GM12865 (cell line): ENCODE measurements around the gene DNAH11.
"Not testable (repeated sequence)": the region's sequence is repeated elsewhere in the genome, so short reads cannot be mapped to it uniquely, and the experiment has no call there.

Experiments
- DNase-seq: peaks from one replicate; pipeline ENCODE4 v3.0.0; 2010; ENCODE audit warnings: low read depth
- H3K4me3 ChIP-seq: 2 replicates; pipeline ENCODE4 v1.5.1; 2011; ENCODE audit warnings: mild to moderate bottlenecking, low read depth, low read length, control low read depth
- TF ChIP-seq, protein P1 (sequence below): IDR thresholded peaks from 2 replicates; pipeline ENCODE4 v1.5.1; 2011; ENCODE audit warnings: low read length, control low read depth, low read depth, inconsistent platforms; ENCODE audit not compliant: insufficient read depth; ENCODE audit errors: missing control alignments

DNAH11 gene

DNA sequence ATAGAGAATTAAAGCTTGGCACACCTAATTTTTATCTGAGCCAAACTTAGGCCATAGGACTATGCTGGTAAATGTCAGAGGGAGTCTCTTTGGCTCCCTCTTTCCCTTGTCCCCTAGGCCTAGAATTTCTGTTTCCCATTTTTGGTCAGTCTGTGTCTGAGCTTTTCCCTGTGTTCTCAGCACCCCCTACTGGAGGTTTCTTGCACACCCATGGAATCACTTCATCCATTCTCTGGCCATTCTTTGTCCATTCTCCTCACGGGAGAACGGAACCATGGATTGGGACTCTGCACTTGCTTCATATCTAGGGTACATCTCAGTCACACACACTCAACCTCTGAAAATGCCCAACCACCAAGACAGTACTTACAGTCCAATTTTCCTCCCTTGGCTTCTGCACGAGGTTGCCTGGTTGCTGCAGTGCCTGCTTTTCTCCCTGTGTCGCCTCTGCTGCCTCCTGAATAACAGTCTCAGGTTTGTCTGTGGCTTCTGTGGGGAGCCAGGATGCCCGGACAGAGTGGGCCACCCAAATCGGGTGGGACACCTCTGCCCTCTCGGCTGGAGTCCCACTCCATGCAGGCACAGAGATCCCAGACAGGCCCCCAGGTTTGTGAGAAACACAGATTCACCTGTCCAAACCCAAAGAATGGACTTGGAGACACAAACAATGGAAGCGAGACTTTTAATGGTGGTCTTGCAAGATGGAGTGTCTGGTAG, 35.1 kb upstream of the DNAH11 start:
- H3K4me3 ChIP-seq: no peak overlapping the region
- peak; percentile 17 for DNase-seq
- TF ChIP-seq, protein P1, sequence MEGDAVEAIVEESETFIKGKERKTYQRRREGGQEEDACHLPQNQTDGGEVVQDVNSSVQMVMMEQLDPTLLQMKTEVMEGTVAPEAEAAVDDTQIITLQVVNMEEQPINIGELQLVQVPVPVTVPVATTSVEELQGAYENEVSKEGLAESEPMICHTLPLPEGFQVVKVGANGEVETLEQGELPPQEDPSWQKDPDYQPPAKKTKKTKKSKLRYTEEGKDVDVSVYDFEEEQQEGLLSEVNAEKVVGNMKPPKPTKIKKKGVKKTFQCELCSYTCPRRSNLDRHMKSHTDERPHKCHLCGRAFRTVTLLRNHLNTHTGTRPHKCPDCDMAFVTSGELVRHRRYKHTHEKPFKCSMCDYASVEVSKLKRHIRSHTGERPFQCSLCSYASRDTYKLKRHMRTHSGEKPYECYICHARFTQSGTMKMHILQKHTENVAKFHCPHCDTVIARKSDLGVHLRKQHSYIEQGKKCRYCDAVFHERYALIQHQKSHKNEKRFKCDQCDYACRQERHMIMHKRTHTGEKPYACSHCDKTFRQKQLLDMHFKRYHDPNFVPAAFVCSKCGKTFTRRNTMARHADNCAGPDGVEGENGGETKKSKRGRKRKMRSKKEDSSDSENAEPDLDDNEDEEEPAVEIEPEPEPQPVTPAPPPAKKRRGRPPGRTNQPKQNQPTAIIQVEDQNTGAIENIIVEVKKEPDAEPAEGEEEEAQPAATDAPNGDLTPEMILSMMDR: peak; percentile 39

DNA sequence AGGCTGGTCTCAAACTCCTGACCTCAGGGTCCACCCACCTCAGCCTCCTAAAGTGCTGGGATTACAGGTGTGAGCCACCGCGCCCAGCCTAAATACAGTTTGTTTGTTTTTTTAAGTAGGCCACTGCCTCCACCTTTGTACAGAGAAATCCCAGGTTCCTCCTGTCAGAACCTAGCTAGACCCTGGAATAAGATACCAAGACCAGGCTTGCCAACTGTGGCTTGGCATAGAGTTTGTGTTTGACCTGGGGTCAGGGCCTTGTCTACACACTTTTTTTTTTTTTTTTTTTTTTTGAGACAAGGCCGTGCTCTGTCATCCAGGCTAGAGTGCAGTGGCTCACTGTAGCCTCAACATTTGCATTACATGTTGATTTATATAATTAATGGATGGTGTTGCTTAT, 34.3 kb upstream of the DNAH11 start:
- H3K4me3 ChIP-seq: no peak overlapping the region
- no peak for DNase-seq
- TF ChIP-seq, protein P1: no peak

DNA sequence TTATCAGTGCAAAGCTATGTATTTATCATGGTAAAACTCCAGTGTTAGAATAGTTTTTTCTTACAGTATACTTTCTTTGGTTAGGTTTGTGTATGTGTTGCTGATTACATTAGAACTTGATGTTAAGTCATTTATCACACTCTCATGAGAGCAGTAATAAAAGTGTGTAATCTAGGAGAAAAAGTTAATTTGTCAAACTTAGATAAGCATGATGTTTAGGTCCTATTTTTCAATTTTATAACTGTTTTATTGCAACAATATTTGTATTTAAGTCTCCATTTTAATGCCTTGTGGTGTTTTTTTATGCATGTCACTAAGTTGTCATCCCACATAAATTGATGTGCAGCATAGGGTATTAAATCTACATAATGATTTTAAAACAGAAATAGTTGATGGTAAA, 28.8 kb upstream of the DNAH11 start:
- H3K4me3 ChIP-seq: no peak overlapping the region
- TF ChIP-seq, protein P1: no peak
- DNase-seq: no peak

- TF ChIP-seq, protein P1: no peak
- H3K4me3 ChIP-seq: no peak overlapping the region
- DNase-seq: no peak
Observed at GRCh38 chr7:21524680-21525079, 18.2 kb upstream of the DNAH11 start.

DNA sequence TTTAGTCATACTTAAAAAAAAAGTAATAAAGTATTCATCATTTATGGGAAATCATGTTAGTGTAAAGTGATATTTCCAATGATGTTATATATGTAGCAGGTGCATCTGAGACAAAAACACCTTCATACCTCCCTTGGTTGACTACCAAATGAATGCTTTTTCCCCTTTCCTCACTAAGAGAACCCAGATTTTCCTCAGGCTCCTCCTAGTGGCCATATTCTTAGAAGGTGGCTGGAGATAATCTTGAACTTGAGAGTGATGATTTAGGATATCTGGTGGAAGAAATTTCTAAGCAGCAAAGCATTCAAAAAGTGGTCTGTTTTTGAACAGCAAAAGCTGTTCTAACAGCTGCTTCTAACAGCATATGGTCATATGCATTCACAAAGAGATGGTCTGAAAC, 16.8 kb upstream of the DNAH11 start:
- H3K4me3 ChIP-seq: no peak overlapping the region
- DNase-seq: peak; percentile 10
- TF ChIP-seq, protein P1: peak; percentile 13

DNA sequence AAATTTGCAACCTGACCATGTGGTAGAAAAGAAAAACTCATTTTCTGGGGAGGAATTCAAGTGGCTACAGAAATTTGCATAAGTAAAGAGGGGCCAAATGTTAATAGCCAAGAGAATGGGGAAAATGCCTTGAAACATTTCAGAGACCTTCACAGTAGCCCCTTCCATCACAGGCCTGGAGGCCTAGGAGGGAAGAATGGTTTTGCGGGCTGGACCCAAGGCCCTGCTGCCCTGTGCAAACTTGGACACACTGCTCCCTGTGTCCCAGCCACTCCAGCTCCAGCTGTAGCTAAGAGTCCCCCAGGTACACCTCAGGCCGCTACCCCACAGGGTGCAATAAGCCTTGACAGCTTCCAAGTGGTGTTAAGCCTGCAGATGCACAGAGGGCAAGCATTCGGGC, 16.4 kb upstream of the DNAH11 start:
- H3K4me3 ChIP-seq: no peak overlapping the region
- TF ChIP-seq, protein P1: no peak
- DNase-seq: no peak

DNA sequence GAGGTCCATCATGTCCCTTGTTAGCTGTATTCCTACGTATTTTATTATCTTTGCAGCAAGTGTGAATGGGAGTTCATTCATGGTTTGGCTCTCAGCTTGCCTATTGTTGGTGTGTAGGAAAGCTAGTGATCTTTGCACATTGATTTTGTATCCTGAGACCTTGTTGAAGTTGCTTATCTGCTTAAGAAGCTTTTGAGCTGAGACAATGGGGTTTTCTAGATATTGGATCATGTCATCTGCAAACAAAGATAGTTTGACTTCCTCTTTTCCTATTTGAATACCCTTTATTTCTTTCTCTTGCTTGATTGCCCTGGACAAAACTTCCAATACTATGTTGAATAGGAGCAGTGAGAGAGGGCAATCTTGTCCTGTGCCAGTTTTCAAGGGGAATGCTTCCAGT, 10.4 kb upstream of the DNAH11 start:
- not testable (repeated sequence) for DNase-seq, H3K4me3 ChIP-seq

- not testable (repeated sequence) for H3K4me3 ChIP-seq, DNase-seq
Observed at GRCh38 chr7:21533646-21534045, 9.2 kb upstream of the DNAH11 start.

DNA sequence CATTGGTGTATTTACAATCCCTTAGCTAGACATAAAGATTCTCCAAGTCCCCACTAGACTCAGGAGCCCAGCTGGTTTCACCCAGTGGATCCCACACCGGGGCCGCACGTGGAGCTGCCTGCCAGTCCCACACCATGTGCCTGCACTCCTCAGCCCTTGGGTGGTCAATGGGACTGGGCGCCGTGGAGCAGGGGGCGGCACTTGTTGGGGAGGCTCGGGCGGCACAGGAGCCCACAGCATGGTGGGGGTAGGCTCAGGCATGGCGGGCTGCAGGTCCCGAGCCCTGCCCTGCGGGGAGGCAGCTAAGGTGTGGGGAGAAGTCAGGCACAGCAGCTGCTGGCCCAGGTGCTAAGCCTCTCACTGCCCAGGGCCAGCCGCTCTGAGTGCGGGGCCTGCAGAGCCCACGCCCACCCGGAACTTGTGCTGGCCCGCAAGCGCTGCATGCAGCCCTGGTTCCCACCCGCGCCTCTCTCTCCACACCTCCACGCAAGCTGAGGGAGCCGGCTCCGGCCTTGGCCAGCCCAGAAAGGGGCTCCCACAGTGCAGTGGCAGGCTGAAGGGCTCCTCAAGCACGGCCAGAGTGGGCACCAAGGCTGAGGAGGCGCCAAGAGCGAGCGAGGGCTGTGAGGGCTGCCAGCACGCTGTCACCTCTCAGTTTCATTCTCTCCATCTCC, 6.3 kb upstream of the DNAH11 start:
- H3K4me3 ChIP-seq, DNase-seq: not testable (repeated sequence)
